ENCODE data around the gene PSEN1.

GRCh38 chr14:73203527-73203926, 67.2 kb downstream of the PSEN1 start:
- TF ChIP-seq POLR2A (IDR thresholded peaks at IDR 0.05) (no peak), POLR2AphosphoS5 (IDR thresholded peaks at IDR 0.05) (no peak), CTCF (IDR thresholded peaks at IDR 0.05) (no peak)
